DMS79 (cell line): ENCODE results near the gene CFAP46.
"Not testable (repeated sequence)": the region's sequence is repeated elsewhere in the genome, so short reads cannot be mapped to it uniquely, and the experiment has no call there.

Source experiments
- DNase-seq: peaks from one replicate; lab custom pipeline; 2025; lab: John Stamatoyannopoulos, UW

The CFAP46 gene

DNA sequence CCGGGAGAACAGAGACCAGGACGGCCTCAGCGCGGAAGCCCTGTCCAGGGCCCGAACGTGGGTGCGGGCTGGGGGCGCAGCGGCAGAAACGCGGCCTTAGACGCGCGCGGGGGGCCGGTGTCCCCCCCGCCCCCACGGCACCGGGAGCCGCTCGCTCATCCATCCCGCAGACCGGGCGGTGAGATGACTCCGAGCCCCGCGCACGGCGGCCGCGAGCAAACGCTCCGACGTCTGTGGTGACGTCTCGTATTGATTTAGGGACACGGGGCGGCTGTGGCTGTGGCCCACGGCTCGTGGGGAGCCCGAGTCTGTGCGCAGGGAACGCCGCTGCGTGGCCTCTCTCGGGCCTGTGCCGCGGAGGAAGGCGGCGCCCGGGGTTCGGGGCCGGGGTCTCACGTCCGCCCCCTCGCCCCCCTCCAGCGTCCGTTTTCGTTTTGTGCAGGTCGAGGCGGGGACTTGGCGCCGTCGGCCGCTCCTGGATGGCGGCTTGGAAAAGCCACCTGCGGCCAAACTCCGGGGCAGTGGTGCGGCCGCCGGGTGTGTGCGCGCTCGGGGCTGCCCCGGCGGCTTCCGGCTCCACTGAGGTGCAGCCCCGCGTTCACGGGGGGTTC, 155.4 kb downstream of the CFAP46 start:
- DNase-seq, result no peak

GRCh38 chr10:132786476-132786883, 155.9 kb downstream of the CFAP46 start:
- no peak for DNase-seq

- no peak for DNase-seq
These were observed 156.5 kb downstream of the CFAP46 start, which contains the start of gene NKX6-2 for GRCh38 chr10:132785723-132786475. NKX6-2 (minus strand) TSS chr10:132786147; CDS start chr10:132785948, 199 bp downstream.

DNA sequence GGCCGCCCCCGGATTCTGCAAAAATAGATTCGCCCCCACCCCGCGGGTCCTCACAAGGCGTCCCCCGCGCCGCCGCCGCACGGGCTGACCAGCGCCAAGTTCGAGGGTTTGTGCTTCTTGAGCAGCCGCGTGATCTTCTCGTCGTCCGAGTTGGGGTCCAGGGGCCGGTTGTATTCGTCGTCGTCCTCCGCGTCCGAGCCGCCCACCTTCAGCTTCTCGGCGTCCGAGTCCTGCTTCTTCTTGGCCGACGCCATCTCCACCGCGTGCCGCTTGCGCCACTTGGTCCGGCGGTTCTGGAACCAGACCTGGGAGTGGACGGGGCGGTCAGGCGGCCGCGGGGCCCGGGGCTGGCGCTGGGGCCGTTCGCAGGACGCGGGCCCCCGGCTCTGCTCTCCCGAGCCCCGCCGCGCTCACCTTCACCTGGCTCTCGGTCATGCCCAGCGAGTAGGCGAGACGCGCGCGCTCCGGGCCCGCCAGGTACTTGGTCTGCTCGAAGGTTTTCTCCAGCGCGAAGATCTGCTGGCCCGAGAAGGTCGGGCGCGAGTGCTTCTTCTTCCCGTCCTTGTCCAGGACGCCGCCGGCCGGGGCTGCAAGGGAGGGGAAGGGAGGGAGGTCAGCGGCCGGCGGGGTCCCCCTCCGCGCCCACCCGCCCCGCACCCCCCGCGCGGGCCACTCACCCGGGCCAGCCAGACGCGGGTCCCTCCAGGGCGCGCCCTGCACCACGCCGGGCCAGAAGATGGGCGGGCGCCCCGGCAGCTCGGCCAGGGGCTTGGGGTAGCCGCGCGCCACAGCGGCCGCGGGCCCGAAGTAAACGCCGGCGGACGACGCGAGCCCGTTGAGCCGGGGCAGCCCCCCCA, 157.3 kb downstream of the CFAP46 start:
- DNase-seq, result no peak

DNA sequence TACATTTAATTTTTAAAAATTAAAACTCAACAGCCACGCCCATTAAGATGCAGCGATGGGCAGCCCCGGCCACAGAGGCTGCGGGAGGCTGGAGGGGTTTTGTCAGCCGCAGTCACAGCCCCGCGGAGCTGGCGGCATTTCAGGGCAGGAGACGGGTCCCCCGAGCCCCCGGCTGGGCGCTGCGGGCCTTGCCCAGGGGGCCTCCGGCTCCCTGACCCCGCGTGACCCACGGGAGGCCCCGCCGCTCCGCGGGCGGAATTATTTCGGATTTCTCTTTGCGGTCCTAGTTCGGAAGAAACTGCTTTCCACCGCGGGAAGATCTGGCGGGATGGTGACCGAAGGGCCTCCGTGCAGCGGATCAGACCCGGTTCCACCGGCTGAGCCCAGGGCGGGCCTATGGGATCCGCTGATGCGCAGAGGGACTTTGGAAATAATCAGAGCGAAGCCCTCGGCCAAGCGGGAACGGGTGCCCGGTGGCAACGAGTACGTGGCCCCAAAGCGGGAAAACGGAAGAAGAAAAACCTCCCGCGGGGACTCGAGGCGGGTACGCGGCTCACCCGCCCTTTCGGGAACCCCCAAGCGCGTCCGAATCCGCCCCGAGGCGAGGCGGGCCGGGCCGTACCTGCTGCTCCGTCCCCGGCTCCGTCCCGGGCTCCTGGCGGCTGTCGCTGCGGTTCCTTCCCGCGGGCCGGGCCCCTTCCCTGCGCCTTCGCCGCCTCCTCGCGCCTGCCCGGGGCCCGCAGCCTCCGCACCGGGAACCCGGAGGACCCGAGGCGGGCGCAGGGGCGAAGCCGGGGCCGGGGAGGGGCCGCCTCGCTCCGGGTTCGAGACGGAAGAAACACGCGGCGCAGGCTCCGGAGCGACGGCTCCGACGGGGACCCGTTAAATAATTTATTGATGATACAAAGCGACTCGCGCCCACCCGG, 158.2 kb downstream of the CFAP46 start:
- no peak for DNase-seq

- no peak for DNase-seq
These were observed 159.0 kb downstream of the CFAP46 start for GRCh38 chr10:132783165-132783939.

- DNase-seq, result no peak
These were observed 160.8 kb downstream of the CFAP46 start for GRCh38 chr10:132781556-132781955.

- DNase-seq, result no peak
These were observed 162.0 kb downstream of the CFAP46 start for GRCh38 chr10:132780356-132780755.

DNA sequence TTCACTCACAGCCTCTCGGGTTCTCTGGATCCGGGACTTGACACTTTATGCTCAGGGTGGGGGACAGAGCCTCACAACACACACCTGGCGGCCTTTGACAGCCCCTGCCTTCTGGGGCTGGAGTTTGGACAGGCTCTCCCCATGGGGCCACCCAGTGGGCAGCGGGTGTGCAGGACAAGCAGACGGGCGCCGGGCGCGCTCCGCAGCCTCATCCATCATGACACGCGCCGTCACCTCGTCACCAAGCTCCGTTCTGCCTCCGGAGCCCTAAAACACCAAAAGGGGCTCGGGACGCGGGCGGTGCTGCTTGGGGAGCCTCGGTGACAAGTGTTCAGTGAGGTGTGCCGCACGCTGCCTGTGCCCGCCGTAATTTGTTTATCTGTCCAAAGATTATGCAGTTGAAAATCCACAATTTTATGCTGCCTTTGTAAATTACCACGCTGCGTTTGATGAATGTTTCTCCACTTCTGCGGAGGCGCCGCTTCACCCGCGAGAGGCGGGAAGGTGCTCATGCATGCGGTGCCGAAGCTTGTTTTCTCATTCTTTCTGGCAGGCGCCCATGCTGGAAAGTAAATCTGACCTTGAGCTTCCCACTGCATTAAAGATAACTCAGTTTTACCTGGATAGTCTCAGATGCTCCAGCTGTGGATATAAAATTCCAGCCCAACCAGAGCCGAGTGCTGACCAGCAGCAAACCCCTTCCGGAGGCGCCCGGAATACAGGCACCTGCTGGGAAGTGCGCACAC, 162.6 kb downstream of the CFAP46 start:
- no peak for DNase-seq

DNA sequence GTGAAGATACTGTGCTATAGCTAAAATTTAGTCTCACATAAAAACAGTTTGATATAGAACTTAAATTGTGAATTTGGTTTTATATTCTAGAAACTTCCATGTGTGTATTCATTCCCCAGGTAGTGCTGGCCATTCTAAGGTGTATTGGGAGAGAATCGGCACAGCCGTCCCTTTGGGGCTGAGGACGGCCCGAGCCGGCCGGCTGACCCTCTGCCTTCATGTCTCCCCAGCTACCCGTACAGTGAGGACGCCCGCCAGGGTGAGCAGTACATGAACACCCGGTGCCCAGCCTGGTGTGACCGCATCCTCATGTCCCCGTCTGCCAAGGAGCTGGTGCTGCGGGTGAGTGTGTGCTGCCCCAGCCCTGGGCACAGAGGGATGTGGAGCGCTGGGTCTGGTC, 164.9 kb downstream of the CFAP46 start:
- DNase-seq, result no peak

DNA sequence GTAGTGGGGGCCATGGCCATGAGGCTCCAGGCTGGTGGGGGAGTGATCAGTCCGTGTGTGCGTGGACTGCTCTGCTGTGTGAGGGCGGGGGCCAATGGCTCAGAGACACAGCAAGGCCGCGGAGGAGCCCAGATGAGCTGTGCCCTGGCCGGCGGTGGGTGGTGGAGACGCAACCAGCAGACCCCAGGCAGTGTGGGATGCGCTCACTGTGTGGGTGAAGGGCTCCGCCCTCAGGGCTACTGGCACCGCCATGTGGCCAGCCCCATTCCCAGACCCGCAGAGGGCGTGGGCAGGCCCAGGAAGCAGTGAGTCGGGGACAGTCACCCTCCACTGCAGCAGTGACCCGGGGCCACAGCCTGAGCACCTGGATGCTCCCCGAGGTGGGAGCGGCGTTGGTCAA, 165.5 kb downstream of the CFAP46 start:
- no peak for DNase-seq

- no peak for DNase-seq
These were observed 166.2 kb downstream of the CFAP46 start for GRCh38 chr10:132776186-132776585.

- DNase-seq, result no peak
These were observed 167.2 kb downstream of the CFAP46 start for GRCh38 chr10:132774902-132775863.

DNA sequence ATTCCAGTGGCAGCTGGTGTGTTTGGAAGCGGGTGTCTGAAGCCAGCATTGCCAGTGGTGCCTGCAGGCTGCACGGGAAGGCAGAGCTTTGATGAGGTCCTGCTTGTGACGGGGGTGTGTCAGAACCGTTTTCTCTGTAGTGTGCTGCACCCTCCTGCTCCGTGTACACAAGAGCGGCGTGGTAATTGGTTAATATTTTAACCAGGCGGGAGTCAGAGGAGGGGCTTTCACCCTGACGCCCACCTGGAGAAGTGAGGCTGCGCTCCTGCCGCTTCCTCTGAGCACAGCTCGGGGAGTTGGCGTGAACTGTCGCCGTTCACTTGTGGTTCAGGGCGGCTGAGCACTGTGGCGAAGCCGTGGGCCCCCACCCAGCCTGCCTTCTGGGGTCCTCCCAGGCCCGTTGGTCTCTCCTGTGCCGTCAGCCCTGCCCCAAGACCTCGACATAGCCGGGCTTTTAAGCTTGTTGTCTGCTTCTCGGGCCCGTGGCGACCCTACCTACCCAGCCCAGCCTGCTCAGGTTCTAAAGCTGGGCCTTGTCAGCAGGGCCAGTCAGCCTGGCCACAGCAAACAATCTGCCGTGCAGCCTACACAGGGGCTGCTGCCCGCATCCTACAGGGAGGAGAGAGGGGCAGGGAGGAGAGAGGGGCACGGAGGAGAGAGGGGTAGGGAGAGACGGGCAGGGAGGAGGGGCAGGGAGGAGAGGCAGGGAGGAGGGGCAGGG, 168.0 kb downstream of the CFAP46 start:
- DNase-seq, result no peak

- DNase-seq, result not testable (repeated sequence)
These were observed 169.6 kb downstream of the CFAP46 start for GRCh38 chr10:132772816-132773215.

- no peak for DNase-seq
These were observed 172.0 kb downstream of the CFAP46 start for GRCh38 chr10:132770061-132771021.
